Measurements from ENCODE around the gene INO80E.
"Not testable (repeated sequence)": the region's sequence is repeated elsewhere in the genome, so short reads cannot be mapped to it uniquely, and the experiment has no call there.

INO80E gene

GRCh38 chr16:30010844-30011713, 15.0 kb downstream of the INO80E start, which contains the start of gene DOC2A:
TSS of gene DOC2A (minus strand) at chr16:30011027. CDS start at chr16:30010222, 805 bp downstream.
- DNase-seq: no peak

DNA sequence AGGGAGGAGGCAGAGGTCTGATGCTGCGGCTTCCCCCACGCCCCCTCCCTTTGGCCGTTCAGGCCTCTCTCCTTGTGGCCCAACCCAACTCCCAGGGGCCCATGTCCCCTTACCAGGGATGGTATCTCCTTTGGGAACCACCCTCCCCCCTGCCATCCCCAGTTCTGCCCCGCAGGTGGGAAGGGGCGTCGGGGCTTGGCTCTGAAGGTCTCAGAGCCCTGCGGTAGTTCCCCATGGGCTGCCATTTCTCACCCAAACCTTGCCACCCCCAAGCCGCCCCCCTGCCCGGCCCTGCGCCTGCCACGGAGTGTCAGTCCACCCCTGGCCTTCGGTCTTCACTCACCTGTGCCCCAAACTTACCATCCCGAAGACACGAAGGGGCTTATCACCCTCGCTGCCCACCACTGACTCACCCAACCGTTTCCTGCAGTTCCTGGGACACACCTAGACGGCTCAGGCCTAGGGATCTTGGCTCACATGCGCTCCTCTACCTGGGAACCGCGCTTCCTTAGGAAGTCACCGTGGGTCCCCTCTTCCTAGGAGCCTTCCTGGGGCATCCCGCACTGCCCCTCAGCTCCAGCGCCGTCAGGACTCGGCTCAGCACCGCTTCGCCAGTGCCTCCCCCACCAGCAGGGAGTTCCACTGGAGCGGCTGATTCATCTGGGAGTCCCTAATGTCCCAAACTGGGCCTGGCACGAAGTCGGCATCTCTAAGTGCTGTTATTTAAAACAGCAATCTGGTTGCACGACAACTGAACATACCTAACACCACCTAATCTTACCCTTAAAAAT, 15.9 kb downstream of the INO80E start:
- no peak for DNase-seq

- not testable (repeated sequence) for DNase-seq
These were observed 16.6 kb downstream of the INO80E start for GRCh38 chr16:30012598-30012997.

- not testable (repeated sequence) for DNase-seq
These were observed 19.4 kb downstream of the INO80E start for GRCh38 chr16:30015450-30015849.

DNA sequence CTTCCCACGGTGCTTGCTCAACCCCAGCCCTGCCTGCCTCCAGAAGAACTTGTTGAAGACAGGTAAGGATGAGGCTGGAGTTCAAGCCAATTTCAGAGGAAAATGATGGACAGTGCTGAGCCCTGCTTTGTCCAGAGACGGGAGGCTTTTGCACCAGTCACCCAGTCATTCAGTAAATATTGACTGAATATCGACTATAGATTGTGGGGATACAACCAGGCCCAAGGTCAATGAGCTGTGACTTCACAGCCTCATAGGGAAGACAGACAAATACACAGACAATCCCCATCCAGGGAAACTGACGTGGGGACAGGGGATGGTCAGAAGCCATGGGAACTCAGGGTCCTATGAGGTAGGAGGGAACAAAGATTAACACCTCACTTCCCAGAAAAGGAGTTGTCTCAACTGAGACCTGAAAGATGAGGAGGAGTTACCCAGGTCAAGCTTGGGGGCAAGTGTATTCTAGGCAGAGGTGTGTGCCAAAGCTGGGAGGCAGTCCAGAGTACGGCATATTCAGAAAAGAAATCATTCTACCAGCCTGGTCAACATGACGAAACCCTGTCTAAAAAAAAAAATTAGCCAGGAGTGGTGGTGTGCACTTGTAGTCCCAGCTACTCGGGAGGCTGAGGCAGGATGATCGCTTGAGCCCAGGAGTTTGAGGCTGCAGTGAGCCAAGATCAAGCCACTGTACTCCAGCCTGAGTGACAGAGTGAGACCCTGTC, 20.7 kb downstream of the INO80E start:
- no peak for DNase-seq

DNA sequence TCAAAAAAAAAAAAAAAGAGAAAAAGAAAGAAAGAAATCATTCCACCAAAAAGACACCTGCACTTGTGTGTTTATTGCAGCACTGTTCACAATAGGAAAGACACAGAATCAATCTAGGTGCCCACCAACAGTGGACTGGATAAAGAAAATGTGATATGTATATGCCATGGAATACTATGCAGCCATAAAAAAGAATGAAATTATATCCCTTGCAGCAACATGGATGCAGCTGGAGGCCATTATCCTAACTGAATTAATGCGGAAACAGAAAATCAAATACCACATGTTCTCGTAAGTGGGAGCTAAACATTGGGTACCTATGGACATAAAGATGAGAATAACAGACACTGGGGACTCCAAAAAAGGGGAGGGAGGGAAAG, 21.2 kb downstream of the INO80E start:
- DNase-seq: no peak

DNA sequence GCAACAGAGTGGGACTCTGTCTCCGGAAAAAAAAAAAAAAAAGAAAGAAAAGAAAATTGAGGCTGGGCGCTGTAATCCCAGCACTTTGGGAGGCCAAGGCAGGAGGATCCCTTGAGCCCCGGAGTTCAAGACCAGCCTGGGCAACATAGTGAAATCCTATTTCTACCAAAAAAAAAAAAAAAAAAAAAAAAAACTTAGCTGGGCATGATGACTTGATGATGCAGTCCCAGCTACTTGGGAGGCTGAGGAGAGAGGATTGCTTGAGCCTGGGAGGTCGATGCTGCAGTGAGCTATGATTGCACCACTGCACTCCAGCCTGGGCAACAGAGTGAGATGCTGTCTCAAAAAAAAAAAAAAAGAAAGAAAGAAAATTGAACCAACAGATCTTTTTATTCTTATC, 21.9 kb downstream of the INO80E start:
- DNase-seq: not testable (repeated sequence)

DNA sequence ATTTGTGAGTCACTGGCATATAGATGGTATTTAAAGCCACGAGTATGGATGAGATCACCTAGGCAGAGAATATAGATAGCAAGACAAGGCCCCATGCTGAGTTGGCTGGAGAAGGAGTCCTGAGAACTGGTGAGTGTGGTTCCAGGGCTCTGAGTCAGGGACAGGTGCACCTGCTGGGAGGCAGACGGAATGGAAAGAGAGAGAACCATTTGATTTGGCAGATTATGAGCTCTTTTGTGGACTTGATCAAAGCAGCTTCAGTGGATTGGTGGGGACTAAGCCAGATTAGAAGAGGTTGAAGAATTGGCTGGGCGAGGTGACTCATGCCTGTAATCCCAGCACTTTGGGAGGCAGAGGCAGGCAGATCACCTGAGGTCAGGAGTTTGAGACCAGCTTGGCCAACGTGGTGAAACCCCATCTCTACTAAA, 22.7 kb downstream of the INO80E start:
- DNase-seq: no peak

GRCh38 chr16:30022887-30023286, 26.8 kb downstream of the INO80E start, which contains the start of gene C16orf92:
TSS of gene C16orf92 (plus strand) at chr16:30023198. CDS start at chr16:30023341, 143 bp downstream.
- DNase-seq: no peak

GRCh38 chr16:30023586-30023985, 27.5 kb downstream of the INO80E start:
- DNase-seq: no peak

DNA sequence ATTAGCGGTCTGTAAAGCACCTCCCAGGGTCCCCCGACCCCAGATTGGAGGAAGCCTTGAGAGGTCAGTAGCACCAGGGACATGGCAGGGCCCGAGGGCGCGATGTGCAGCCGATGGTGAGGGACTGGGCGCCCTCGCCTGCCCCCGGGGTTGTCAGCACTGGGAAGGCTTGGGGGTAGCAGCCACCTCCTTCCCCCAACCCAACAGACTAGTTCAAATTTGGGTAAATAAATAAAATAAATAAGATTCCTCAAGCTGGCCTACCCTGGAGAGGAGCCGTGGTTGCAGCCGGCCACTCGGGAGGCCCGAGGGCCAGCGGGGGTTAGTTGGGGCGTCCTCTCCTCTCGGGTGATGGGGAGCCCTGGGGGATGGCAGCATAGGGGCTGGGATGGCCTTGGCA, 28.4 kb downstream of the INO80E start:
- DNase-seq: no peak

- no peak for DNase-seq
These were observed 29.1 kb downstream of the INO80E start for GRCh38 chr16:30025156-30025555.

DNA sequence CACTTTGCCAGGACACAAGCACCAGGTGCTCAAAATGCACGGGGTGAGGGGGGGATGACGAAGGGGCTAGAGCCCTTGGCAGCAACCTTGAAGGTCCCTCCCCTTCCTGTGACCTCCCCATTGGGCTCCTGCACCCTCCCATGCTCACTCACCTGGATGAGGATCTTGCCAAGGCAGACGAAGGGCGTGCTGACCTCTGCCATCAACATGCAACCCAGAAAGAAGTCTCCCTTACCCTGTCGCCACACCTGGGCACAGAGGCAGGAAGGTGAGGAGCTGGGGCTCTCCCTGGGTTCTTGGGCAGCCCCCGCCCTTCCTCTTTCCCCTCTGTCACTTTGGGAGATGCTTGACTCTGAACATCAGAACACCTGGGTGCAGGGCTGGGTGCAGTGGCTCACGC, 29.5 kb downstream of the INO80E start:
- no peak for DNase-seq

DNA sequence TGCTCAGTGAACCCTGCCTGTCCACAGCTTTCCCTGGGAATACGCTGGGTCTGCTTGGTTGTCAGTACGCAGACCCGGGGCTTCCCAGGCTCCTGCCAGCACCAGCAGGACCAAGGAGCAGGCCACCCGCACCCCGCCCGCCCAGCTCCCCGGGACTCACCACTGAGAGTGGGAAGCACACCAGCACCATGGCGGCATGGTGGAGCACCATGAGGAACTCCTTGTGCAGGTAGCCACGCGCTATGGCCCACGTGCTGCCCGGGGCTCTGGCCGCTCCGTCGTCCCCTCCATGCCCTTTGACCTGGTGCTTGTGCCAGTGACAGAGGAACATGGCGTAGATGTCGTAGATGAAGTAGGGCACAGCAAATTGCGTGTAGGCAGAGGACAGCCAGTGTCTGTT, 30.4 kb downstream of the INO80E start:
- DNase-seq: no peak

GRCh38 chr16:30027588-30028437, 31.8 kb downstream of the INO80E start:
- peak; percentile 72 for DNase-seq

GRCh38 chr16:30028438-30029076, 32.5 kb downstream of the INO80E start:
- DNase-seq: peak; percentile 72

DNA sequence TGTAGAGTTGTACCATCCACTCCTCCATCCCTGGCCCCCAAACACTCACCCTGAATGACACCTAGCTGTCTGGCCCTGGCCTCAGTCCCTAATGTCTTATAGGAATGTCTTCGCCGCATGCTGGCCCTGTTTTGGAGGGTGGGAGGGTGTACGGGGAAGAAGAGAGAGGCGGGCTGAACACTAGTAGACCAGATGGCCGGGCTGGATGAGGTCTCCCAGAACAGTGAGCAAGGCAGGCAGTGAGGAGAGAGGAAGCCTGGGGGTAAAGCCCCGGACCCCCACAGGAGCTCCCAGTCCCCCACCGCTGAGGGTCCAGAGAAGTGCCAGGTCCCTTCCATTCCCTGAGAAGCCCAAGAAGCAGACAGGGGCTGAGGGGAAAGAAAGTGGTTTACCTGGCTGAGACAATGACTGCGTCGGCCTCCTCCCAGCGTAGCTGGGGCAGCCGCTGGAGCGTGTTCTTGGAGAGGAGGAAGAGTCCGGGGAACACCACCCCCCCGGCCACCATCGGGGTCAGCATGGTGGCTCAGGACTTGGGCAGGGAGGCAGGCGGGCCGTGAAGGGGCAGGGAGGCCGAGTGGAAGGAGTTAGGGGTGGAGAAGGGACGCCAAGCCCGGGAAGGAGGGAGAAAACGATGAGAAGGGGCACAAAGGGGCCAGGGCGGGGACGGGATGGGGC, 34.1 kb downstream of the INO80E start:
- DNase-seq: no peak

- DNase-seq: no peak
These were observed 34.9 kb downstream of the INO80E start, which contains the start of gene TLCD3B for GRCh38 chr16:30030841-30031413. TSS of gene TLCD3B (minus strand) at chr16:30031271. CDS start at chr16:30030527, 744 bp downstream.

DNA sequence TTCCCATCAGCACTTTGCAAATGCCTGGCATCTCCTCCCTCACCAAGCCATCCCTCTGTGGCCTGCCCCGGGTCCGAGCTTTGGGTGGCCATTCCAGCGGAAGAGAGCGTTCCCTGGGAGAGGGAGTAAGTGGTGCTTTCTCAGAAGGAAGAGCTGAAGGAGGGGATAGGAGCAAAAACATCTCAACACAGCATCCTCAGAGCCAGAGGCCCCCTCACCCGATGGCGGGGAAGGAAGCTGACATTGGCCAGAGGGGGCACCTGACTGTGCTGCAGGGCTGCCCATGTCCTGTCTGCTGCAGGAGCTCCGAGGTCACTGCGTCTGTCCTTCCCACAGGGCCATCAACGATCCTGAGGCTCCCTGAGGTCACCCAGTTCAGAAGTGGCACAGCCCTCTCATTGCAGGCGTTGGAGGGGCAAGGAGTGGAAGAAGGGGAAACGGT, 35.5 kb downstream of the INO80E start:
- DNase-seq: no peak

GRCh38 chr16:30032083-30032819, 36.2 kb downstream of the INO80E start:
- peak; percentile 57 for DNase-seq

Measured in DMS 273 treated with DMSO at 0.1 percent for 48 hours (cell line).